Measurements from ENCODE around the gene CCNQ.

The CCNQ gene

GRCh38 chrX:153572601-153573000 lies 26.3 kb downstream of the CCNQ start:
- DNase-seq (ENCODE audit: low spot score): no peak

DNA sequence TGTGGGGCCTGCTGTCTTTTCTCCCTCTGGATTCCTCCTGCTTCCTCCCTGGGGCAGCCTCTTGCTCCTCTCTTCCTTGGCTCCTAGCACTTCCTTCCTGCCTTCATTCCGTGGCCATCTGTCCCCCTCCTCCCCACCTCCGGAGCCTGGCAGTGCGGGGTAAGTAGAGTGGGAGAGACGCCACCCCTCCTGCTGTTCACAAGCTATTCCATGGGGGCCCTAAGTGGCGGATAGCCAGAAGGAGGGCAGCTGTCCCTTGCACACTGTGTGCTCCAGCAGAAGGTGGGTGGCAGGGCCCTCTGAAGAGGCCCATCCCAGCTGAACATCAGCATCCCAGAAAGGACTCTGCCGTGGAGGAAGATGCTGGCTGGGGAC lies 27.4 kb downstream of the CCNQ start:
- no peak for DNase-seq (ENCODE audit: low spot score)

DNA sequence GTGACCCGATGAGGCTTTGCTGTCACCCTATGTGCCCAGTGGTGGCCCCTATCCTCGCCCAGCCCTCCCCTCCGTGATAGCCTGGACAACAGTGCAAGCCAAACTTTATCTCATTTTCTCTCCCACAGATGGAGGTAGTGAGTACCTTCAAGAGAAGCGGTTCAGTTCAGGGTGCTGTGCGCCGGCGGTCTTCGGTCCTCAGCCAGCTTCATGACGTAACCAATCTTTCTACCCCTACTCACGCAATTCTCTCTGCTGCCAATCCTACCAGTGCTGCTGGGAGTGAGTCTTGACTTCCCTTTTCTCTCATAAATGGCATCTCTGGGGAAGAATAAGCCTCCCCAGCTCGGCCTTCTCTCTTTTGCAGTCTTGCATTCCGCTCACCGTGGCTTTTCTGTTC lies 29.5 kb downstream of the CCNQ start:
- no peak for DNase-seq (ENCODE audit: low spot score)

- no peak for DNase-seq (ENCODE audit: low spot score)
These were observed 30.4 kb downstream of the CCNQ start for GRCh38 chrX:153568451-153569011.

- no peak for DNase-seq (ENCODE audit: low spot score)
These were observed 32.9 kb downstream of the CCNQ start for GRCh38 chrX:153565996-153566580.

DNA sequence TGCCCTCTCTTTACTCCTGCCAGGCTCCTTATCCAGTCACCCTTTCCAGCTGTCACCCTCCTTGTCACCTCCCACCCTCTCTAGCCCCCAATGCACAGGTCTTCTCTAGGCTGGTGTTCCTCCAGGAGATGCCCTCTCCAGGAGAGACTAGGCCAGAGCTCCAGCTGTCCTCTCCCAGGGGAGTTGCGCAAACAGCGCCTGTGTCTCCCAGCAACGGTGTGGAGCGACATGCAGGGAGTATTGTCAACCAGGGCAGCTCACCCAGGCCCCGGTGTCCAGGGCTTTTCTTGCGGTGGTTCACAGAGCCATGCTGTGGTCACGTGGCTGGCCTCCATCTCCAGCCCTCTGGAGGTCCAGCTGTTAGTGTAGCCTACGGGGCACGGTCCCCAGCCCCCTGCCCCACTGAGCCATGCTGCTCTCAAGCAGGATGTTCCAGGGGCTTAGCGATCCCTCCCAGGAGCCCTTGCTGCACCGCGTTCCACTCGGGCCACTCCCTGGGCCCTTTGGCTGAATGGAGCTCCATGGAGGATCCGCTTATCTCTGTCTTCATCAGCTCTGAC lies 34.8 kb downstream of the CCNQ start:
- DNase-seq (ENCODE audit: low spot score): no peak

DNA sequence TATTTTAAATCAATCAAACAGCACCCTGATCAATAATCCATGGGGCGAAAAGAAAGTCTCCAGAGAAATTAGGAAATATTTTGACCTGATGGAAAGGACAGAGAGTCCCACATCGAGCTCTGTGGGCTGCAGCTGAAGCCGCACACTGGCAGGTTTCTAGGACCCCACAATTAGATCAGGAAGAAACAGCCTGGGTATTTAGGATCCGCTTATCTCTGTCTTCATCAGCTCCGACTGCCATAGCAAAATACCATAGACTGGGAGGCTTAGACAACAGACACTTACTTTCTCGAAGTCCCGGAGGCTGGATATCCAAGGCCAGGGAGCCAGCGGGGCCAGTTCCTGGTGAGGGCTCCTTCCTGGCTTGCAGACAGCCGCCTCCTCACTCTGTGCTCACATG lies 36.4 kb downstream of the CCNQ start:
- DNase-seq (ENCODE audit: low spot score): no peak

- no peak for DNase-seq (ENCODE audit: low spot score)
These were observed 37.6 kb downstream of the CCNQ start for GRCh38 chrX:153561337-153561736.

- DNase-seq (ENCODE audit: low spot score): no peak
These were observed 38.5 kb downstream of the CCNQ start for GRCh38 chrX:153560466-153560865.

GRCh38 chrX:153560000-153560399 lies 38.9 kb downstream of the CCNQ start:
- DNase-seq (ENCODE audit: low spot score): no peak

GRCh38 chrX:153557618-153558355 lies 41.2 kb downstream of the CCNQ start:
- DNase-seq (ENCODE audit: low spot score): no peak

DNA sequence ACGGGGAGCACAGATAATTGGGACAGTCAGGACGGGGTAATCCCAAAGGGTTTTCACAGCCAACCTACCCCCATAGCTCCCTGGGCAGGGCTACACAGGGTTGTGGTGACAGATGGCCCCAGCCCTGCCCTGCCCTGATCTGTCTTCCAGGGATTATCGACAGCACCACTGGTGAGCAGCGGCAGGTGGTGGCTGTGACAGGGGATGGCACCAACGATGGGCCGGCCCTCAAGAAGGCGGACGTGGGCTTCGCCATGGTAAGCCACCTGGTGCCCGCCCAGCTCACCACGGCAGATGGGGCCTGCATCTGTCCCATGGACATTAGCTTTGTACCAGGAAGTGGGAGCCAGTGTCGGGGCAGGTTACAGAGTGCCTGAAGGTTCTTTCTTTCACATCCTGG lies 42.2 kb downstream of the CCNQ start:
- DNase-seq (ENCODE audit: low spot score): no peak

DNA sequence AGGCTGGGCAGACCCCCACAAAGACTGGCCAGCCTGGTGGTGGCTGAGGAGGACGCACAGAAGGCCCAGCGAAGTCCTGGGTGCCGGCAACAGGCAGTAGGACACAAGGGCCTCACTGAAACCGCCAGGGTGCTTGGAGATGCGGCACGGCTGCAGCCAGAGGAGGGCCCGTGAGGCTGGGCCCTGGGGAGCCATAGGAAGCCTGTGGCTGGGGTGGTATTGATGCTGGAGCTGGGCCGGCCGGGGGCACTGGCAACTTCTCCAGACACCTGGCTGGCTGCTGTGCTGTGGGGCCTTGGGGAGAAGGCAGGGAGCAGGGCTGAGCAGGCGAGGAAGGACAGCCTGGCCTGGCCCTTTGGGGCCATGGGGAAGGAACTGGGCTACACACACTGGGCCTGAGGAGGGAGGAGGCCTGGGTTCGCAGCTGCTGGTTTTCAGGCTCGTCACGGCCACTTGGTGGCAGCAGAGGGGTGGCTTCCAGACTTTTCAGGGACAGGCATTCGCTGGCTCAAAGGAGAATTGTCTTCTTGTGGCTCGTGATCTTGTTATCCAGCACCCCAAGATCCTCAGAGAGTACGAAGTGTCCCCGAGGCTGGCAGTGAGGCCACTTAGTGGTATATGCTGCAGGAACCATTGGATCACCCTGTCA lies 44.3 kb downstream of the CCNQ start:
- DNase-seq (ENCODE audit: low spot score): peak; percentile 70

DNA sequence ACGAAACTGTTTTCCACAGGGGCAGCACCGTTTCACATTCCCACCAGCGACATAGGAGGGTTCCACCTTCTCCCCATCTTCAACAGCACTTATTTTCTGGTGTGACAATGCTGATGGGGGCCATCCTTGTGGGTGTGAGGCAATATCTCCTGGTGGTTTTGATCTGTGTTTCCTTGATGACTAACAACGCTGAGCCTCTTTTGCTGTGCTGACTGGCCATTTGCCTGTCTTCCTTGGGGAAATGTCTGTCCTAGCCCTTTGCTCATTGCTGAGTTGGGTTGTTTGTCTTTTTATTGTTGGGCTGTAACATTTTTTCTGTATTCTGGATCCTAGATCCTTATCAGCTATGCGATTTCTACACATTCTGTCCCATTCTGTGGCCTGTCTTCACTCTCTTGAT lies 47.8 kb downstream of the CCNQ start:
- no peak for DNase-seq (ENCODE audit: low spot score)

DNA sequence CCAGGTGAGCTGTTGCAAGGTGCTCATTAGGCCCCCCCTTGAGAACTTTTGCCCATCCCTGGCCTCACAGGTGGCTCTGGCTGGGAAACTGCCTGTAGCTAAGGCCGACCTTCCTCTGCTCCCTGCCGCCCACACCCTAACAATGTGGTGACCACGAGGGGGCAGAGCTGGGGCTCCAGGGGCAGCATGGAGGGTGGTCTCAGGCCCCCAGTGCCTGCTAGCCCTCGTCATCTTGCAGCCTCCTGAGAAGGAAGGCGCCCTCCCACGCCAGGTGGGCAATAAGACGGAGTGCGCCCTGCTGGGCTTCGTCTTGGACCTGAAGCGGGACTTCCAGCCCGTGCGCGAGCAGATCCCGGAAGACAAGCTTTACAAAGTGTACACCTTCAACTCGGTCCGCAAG lies 49.1 kb downstream of the CCNQ start:
- no peak for DNase-seq (ENCODE audit: low spot score)

DNA sequence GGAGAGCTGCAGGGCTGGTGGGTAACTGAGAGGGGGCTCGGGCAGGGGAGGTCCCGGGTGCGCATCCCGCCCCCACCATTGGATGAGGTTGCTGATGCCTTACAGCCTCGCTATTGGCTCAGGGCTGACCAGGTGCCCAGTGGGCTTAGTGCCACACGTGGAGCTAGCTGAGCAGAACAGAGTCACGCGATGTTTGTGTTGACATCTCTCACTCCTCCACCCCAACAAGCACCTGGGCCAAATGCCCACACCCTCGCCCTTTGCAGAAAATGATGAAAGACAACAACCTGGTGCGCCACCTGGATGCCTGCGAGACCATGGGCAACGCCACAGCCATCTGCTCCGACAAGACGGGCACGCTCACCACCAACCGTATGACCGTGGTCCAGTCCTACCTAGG lies 49.7 kb downstream of the CCNQ start:
- no peak for DNase-seq (ENCODE audit: low spot score)

GRCh38 chrX:153547195-153547594 lies 51.7 kb downstream of the CCNQ start:
- no peak for DNase-seq (ENCODE audit: low spot score)

DNA sequence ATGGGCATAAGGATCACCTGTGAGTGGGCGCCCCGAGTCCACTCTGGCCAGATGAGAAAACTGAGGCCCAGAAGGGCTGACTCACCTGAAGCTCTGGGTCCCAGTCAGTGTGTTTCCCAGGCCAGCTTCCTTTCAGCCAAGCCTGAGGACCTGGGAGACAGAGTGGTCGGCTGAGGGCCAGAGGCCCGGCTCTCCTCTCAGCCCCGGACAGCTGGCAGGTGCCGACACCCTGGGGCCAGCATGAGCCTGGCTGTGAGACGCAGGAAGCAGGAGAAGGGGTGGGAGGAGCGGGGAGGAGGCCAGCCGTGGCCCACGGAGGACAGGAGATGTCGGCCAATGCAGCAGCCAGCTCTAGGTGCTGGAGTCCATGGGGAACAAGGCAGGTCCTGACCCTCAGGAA lies 52.6 kb downstream of the CCNQ start:
- no peak for DNase-seq (ENCODE audit: low spot score)

DNA sequence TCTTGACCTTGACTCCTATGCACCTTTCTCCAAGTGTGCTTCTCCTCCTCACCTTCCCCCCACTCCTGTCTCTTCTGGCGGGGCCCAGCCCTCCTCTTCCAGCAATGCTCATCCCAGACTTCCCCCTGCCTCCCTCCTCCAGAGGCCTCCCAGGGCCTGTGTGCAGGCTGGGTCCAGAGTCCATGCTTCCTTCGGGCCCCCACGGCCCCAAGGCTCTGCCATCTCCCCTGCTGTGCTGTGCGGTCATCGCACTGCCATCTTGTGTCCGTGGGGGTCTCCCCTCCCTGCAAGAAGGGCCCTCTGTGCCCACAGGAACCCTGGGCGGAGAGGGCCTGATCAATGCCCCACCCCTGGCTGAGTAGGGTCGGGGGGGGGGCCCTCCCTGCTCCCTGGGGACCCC lies 54.2 kb downstream of the CCNQ start:
- DNase-seq (ENCODE audit: low spot score): no peak

- no peak for DNase-seq (ENCODE audit: low spot score)
These were observed 59.0 kb downstream of the CCNQ start for GRCh38 chrX:153539979-153540358.

DNA sequence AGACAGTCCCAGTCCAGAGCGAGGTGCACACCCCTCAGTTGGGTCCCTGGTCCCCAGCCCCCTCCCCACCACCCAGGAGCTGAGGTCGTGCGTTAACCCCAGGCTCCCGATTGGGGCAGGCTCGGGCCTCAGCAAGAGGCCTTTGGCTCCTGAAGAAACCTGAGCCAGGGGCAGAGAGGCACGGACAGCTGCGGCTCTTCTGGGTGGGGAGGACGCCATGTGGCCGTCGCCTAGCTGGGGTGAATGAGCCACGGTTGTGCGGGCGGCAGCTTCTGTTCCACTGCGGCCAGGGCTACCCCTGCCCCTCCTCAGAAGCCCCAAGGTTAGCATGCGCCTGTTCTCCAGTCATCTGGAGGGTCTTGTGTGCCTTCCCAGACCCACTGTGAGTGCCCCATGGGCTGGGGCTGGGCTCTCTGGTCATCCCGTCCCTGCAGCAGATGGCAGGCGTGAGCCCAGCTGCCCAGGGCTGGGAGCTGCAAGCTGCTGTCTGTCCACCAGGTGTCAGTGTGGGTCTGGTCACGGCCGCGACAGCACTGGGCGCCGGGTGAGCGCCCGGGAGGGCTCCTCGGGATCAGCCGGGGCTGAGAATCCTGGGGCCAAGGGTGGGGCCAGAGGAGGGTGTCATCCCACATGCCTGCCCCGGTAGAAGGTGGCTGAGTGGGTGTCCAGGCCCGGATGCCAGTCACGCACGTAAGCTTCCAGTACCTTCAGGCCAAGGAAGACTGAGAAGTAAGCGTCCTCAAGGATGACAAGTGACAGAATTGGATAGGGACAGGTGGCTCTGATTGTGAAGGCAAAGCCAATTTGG lies 59.6 kb downstream of the CCNQ start:
- peak; percentile 68 for DNase-seq (ENCODE audit: low spot score)

GRCh38 chrX:153538424-153538823 lies 60.5 kb downstream of the CCNQ start:
- no peak for DNase-seq (ENCODE audit: low spot score)

All from RKO (cell line).